ENCODE results near the gene BCL2. TPM values are rescaled to one million over a fixed set of nuclear protein-coding genes. Genes with fewer than 3 reads are reported as not detected.

Gene BCL2
- total RNA-seq, 1 experiment from 2014 or later = 2.6 TPM

- no peak for TF ChIP-seq SMAD4 (CRISPR knock-in tag; IDR thresholded peaks at IDR 0.05)
- no peak for TF ChIP-seq GRHL2 (CRISPR knock-in tag; IDR thresholded peaks at IDR 0.05; ENCODE audit: insufficient replicate concordance, severe bottlenecking)
- TF ChIP-seq HMGXB4 (CRISPR knock-in tag; IDR thresholded peaks at IDR 0.05) = no peak
Observed at GRCh38 chr18:63283305-63284094, 36.1 kb downstream of the BCL2 start (continued).

DNA sequence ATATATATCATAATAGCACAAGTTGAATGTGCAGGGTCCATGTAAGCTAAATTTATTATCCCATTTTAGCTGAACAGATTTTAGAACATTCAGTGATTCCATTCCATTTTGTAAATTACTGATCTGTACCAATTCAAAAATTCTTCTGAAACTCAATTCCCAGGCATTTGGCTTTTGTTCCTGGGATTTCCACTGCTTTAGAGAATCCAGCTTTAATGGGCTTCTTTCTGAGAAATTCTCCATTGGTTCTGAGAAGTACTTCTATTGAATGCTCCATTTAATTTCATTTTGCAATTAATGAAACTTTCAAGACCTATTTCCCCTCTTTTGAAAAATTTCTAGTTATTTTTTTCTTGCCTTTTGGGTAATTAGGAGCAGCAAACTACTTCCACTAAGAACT lies 36.8 kb downstream of the BCL2 start:
- DNase-seq (ENCODE audit: low spot score) = no peak
- Mint-ChIP-seq H3K36me3 (no peaks in the 10 kb centered on the region), H3K9me3 (no peaks in the 10 kb centered on the region), H3K27me3 (ENCODE audit: low read depth) (no peaks in the 10 kb centered on the region), H3K27ac (no peak overlapping the region), H3K4me1 (no peaks in the 10 kb centered on the region), H3K4me3 (no peak overlapping the region)
- no peak for TF ChIP-seq ELF4 (CRISPR knock-in tag; IDR thresholded peaks at IDR 0.05; ENCODE audit: low read depth)
- TF ChIP-seq CREM (CRISPR knock-in tag; IDR thresholded peaks at IDR 0.05) = no peak
- no peak for TF ChIP-seq ZNF317 (CRISPR knock-in tag; IDR thresholded peaks at IDR 0.05; ENCODE audit: borderline replicate concordance, low read depth)
- no peak for TF ChIP-seq SMAD3 (CRISPR knock-in tag; IDR thresholded peaks at IDR 0.05; ENCODE audit: borderline replicate concordance)
- no peak for TF ChIP-seq RELA (CRISPR knock-in tag; IDR thresholded peaks at IDR 0.05; ENCODE audit: borderline replicate concordance)
- TF ChIP-seq, protein P1, sequence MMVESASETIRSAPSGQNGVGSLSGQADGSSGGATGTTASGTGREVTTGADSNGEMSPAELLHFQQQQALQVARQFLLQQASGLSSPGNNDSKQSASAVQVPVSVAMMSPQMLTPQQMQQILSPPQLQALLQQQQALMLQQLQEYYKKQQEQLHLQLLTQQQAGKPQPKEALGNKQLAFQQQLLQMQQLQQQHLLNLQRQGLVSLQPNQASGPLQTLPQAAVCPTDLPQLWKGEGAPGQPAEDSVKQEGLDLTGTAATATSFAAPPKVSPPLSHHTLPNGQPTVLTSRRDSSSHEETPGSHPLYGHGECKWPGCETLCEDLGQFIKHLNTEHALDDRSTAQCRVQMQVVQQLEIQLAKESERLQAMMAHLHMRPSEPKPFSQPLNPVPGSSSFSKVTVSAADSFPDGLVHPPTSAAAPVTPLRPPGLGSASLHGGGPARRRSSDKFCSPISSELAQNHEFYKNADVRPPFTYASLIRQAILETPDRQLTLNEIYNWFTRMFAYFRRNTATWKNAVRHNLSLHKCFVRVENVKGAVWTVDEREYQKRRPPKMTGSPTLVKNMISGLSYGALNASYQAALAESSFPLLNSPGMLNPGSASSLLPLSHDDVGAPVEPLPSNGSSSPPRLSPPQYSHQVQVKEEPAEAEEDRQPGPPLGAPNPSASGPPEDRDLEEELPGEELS (CRISPR knock-in tag; IDR thresholded peaks at IDR 0.05) = no peak
- TF ChIP-seq TEAD4 (CRISPR knock-in tag; IDR thresholded peaks at IDR 0.05) = no peak
- TF ChIP-seq FOXJ3 (CRISPR knock-in tag; IDR thresholded peaks at IDR 0.05; ENCODE audit: borderline replicate concordance) = no peak
- TF ChIP-seq ZNF416 (CRISPR knock-in tag; IDR thresholded peaks at IDR 0.05) = no peak
- no peak for TF ChIP-seq TCF7 (CRISPR knock-in tag; IDR thresholded peaks at IDR 0.05; ENCODE audit: low read depth)
- no peak for TF ChIP-seq KAT7 (CRISPR knock-in tag; IDR thresholded peaks at IDR 0.05; ENCODE audit: borderline replicate concordance)
- TF ChIP-seq SMAD4 (CRISPR knock-in tag; IDR thresholded peaks at IDR 0.05) = no peak
- no peak for TF ChIP-seq FOXP1 (CRISPR knock-in tag; IDR thresholded peaks at IDR 0.05; ENCODE audit: borderline replicate concordance)
- TF ChIP-seq ZNF121 (CRISPR knock-in tag; IDR thresholded peaks at IDR 0.05) = no peak
- TF ChIP-seq, protein P2, sequence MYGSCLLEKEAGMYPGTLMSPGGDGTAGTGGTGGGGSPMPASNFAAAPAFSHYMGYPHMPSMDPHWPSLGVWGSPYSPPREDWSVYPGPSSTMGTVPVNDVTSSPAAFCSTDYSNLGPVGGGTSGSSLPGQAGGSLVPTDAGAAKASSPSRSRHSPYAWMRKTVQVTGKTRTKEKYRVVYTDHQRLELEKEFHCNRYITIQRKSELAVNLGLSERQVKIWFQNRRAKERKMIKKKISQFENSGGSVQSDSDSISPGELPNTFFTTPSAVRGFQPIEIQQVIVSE (CRISPR knock-in tag; IDR thresholded peaks at IDR 0.05; ENCODE audit: borderline replicate concordance) = no peak
- TF ChIP-seq ZNF138 (CRISPR knock-in tag; conservative IDR thresholded peaks at IDR 0.05) = no peak
- TF ChIP-seq, protein P3, sequence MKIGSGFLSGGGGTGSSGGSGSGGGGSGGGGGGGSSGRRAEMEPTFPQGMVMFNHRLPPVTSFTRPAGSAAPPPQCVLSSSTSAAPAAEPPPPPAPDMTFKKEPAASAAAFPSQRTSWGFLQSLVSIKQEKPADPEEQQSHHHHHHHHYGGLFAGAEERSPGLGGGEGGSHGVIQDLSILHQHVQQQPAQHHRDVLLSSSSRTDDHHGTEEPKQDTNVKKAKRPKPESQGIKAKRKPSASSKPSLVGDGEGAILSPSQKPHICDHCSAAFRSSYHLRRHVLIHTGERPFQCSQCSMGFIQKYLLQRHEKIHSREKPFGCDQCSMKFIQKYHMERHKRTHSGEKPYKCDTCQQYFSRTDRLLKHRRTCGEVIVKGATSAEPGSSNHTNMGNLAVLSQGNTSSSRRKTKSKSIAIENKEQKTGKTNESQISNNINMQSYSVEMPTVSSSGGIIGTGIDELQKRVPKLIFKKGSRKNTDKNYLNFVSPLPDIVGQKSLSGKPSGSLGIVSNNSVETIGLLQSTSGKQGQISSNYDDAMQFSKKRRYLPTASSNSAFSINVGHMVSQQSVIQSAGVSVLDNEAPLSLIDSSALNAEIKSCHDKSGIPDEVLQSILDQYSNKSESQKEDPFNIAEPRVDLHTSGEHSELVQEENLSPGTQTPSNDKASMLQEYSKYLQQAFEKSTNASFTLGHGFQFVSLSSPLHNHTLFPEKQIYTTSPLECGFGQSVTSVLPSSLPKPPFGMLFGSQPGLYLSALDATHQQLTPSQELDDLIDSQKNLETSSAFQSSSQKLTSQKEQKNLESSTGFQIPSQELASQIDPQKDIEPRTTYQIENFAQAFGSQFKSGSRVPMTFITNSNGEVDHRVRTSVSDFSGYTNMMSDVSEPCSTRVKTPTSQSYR (CRISPR knock-in tag; IDR thresholded peaks at IDR 0.05) = no peak
- TF ChIP-seq ETV6 (CRISPR knock-in tag; IDR thresholded peaks at IDR 0.05) = no peak
- no peak for TF ChIP-seq PREB (CRISPR knock-in tag; IDR thresholded peaks at IDR 0.05; ENCODE audit: borderline replicate concordance)
- POLR2A ChIA-PET = no interaction called here
- CTCF ChIA-PET = interaction anchor here (1.5 kb wide), 1 partner anchor 35 kb away, joined by 3 read pairs; no protein-coding TSS in a partner anchor
- ATAC-seq = no peak
